Stimulated activated CD8-positive, alpha-beta memory T cell treated with anti-CD3 and anti-CD28 coated beads, Interleukin-4, amount 100 ng/mL, for 4 hours (primary cell): ENCODE measurements around the gene COL13A1.

Experiments used
- DNase-seq, 2 donors: peaks; one replicate each; pipeline ENCODE4 v3.0.0-alpha.2; 2020; ENCODE audit warnings: low read depth in 2 of 2, low spot score in 1 of 2

The COL13A1 gene

DNA sequence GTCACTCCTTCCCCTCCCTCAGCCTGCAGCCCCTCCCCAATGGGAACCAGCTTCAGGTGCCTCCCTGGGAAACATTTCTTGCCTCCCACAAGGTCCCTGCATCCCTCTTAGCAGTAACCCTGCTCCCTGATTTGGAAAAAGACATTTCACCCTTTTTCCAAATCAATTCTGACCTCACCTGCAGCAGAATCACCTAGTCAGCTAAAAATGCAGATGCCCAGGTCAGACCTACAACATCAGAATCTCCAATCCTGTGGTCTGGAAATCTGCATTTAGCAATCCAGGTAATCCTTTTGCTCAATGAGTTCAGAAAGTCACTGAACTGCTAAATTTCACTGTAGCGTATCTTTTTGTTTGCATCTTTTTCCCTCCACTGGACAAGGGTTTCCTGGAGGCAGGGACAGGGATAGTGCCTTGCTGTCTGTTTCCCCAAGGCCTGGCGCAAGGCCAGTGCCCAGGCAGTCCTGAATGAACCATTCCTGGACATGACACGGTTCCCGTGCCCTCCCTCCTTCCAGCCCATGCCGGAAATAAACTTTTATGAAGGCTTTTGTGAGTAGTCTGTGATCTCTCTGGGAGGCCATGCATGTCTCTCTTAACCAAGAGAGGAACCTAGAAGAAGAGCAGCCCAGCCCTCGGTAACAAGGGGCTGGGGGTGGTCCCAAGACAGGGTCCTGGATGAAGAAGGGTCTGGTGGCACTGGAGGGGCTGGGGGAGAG is 44.0 kb downstream of the COL13A1 start:
- DNase-seq, result no peak

DNA sequence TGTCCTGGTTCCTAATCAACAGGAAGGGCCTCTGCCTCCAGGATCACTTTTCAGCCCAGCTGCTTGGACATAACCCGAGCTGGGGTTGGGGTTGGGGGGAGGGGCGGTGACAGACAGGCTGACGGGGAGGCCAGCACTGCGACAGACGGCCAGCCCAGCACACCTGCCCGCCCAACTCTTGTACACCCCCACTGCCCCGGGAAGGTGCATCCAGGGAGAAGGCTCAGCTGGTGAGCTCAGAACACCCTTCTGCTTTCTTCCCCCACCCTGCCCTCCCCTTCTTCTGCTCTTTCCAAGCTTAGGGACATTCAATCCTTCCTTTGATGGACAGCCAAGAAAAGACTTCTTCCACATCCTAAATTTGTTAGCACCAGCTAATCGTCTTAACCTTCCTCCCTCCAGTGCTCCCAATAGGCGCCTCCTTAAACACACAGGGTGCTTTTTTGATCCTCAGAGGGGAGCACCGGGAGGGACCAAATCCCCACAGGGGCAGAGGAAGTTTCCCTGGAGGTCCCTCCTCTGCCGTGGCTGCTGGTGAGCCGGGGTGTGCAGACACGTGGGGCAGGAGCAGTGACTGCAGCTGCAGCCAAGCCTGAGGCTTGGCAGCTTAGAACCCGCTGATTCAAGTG is 44.7 kb downstream of the COL13A1 start:
- DNase-seq, result no peak

DNA sequence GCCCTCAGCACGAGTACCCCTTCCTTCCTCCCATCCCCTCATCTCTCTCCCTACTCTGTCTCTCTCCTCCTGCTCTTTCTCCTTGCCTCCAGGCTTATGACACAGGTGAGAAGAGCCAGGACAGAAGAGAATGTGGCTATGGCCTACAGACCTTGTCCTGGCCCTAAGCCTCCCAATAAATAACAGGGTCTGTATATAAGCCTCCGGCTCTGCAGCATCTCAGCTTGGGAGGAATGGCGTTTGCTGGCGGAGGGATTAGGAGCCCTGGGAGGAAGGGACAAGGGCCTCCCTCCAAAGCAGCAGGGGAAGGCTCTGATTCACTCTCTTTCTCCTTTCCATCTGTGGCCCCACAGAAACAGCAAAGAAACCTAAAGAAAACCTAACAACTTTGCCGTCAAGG is 45.8 kb downstream of the COL13A1 start:
- DNase-seq, result no peak

- no peak for DNase-seq
These were observed 46.2 kb downstream of the COL13A1 start for GRCh38 chr10:69847883-69848282.

DNA sequence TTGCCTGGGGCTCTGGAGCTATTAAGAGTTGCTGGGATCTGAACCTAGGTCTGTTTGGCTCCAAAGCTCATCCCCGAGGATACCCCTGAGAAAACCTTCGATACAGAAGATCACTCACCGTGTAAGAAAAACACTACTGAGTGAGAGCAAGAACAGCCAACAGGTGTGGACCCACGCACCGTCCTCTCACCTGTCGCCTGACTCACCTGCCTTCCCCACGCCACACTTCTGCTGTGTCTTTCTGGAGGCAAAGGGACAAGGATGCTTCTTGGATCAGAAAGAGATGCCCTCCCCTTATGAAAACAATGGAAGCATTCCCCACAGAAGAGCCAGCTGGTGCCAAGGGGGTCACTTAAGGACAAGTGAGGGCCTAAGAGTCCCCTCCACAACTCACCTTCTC is 46.7 kb downstream of the COL13A1 start:
- no peak for DNase-seq

- no peak for DNase-seq
These were observed 48.1 kb downstream of the COL13A1 start for GRCh38 chr10:69849825-69850224.

GRCh38 chr10:69850440-69850839 is 48.7 kb downstream of the COL13A1 start:
- DNase-seq, result no peak

GRCh38 chr10:69851306-69851705 is 49.6 kb downstream of the COL13A1 start:
- no peak for DNase-seq

- DNase-seq, result no peak
These were observed 51.4 kb downstream of the COL13A1 start for GRCh38 chr10:69853064-69853463.

DNA sequence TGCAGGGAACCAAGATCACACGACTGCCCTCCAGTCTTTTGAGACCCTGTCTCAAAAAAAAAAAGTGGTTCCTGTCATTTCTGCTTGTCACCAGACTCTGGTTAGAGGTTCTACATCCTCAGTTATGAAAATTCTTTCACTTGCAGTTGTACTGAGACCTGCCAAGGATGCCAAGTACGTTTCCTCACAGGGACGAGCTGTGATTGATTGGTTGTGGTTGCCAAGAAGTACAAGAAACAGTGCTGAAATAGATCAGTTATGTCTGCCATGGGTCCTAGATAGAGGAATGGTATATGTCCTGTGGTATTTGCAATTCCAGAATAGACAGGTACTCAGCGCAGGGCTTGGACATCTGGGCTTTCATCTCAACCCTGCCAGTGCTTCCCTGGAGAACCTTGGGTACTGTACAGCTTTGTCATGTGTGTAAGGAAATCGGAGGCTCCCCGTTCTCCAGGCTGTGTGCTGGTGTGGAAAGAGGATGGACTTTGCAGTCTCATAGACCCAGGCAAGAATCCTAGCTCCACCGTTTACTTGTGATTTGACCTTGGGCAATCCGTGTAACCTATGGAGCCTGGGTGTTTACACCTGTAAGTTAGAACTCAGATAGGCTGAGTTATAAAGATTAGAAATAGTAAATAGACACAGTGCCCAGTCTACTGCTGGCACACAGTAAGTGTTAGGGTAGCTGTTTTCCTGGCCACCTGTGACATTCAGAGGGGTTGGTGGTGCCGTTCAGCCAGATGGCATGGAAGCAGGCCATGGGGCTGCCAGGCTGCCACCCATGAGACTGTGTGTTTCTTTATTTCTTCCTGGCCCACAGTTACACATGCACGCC is 53.0 kb downstream of the COL13A1 start:
- DNase-seq, result no peak

DNA sequence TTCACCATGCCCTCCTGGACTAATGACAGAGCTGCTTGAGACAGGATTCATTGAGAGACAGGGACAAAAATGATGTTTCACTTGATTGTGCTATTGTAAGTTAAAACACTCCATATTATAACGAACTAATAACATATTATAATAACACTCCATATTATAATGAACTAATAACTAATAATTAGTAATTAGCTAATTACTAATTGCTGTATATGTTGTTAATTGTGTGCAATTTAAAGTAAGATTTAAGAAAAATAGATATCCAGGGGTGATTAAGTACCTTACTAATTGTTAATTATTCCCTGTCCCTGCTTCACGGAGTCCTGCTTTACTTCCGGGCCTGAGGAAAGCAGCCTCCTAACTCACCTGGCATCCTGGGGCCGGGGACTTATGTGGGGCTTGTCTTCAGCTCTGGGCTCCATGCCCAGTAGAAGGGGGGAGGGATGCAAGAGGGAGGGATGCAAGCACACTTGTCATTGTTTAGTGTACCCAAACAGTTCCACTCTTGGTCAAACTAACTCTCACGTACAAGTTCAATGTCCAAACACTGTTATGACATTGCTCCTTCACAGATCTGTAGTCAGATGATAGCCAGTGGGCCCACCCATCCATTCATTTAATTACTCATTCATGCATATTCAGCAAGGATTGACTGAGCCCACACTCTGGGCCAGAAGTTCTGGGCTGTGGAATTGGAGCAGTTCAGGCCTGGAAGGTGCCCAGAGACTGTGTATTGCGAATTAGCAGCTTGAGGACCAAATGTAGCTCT is 53.8 kb downstream of the COL13A1 start:
- DNase-seq, result no peak

DNA sequence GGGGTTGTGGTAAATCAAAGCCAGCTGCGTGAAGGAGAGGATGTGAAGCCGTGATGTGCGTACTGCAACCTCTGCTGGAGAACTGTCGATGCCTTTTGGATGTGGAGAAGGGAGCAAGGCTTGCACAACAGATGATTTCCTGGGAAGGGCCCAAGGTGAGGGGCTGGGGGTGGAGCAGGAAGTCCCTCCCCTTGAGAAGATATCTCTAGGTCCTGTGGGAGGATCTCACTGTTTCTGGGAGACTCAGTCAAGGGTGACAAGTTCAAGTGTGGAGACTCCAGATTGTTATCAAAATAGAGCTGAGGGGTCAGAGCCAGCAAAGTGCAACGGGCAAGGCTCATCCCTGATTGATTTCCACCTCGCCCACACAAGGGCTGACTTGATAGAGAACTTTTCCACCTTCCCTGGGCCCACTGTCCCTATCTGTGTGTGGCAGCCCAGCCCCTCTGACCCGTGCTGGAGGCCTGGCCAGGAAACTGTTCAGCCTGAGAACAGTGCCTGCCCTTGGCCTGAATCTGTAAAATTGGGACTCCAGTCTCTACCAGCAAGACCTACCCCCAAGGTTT is 55.0 kb downstream of the COL13A1 start:
- DNase-seq, result no peak

GRCh38 chr10:69858201-69858600 is 56.5 kb downstream of the COL13A1 start:
- DNase-seq, result no peak

GRCh38 chr10:69860271-69860670 is 58.6 kb downstream of the COL13A1 start:
- no peak for DNase-seq

DNA sequence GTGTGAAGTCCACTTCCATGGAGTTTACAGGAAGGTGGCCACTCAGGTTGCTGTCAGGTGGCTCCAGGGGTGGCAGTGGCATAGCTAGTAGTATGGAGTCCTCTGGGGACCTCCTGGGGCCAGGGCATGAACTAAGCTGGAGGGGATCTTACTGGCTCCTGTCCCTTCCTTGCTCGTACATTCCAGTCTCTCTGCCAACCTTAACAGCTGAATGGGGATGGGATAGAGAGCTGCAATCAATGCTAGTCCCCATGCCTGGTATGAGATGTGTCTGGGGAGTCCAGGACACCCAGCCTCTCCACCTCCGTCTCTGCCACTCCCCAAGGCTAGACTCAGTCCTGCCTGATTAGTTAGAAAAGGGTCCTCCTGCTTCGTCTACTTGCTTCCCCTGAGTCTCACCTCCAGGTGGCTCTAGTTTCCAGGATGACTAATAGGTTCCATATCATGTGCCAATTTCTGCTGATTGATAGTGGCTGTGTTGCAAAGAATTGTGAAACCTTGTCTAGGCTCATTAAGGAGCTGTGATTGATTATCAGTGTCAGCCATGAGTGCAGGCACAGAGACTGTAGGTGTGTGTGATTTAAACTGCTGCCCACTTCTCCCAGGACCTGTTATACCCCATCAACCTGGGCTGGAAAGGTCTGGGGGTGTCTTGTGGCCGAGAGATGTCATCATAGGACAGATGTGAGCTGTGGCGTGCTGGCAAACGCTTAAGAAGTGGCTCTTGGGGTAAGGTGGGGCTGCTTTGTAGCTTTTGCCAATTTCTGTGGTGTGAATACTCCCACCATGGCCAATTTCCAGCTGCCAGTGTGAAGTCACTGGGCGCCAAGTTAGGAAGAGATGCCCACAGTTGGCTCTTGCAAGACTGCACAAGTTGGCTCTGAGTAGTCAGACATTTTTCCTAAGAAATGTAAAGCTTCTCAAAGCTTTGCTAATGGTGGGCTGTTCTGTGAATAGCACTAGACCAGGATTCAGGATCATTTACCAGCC is 59.8 kb downstream of the COL13A1 start:
- DNase-seq, result no peak

GRCh38 chr10:69862882-69863530 is 61.3 kb downstream of the COL13A1 start:
- DNase-seq, result no peak

DNA sequence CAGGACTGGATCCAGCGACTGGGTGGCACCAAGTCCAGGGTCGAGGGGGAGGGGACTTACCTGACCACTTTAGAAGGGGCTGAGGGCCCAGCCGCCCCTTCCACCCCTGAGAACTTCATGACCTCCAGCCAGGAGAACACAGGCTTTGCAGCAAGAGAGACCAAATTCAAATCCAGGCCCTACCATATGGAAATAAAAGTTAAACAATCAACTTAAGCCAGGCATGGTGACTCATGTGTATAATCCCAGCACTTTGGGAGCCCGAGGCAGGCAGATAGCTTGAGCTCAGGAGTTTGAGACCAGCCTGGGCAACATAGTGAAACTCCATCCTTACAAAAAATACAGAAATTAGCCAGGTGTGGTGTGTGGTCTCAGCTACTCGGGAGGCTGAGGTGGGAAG is 61.9 kb downstream of the COL13A1 start:
- no peak for DNase-seq

GRCh38 chr10:69864321-69864720 is 62.6 kb downstream of the COL13A1 start:
- no peak for DNase-seq

DNA sequence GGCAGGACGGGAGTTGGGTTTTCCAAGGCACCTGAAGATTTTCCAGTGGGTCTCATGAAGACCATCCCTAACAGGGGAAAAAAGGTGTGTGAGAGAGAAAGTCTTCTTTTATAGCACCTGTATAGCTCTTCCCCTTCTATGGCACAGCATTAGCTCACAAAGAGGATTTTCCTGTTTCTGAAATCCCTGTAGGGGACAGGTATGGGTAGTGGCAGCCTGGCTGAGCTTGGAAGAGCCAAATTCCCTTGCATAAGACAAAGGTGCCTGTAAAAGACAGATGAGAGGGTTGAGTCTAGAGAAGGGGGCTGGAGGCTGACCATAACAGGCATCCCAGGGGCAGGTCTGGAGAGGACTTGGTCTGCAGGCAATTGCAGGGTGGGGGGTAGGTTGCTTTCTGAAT is 63.7 kb downstream of the COL13A1 start:
- DNase-seq, result no peak
